H1 (cell line): Measurements from ENCODE around the gene THADA. TPM values are rescaled to one million over a fixed set of nuclear protein-coding genes. Genes with fewer than 3 reads are reported as not detected.

Experiments used
- CTCF ChIA-PET: fragments of 300-600 bp; sonication (Branson Sonifier 250); formaldehyde crosslinking; loops from one replicate; lab custom pipeline; 2021; ENCODE audit not compliant: partially characterized antibody; lab: Charles Lee
- POLR2A ChIA-PET: fragments of 300-600 bp; sonication (Branson Sonifier 250); formaldehyde crosslinking; loops from one replicate; lab custom pipeline; 2021; ENCODE audit warnings: inconsistent platforms; ENCODE audit not compliant: partially characterized antibody; lab: Charles Lee
- DNase-seq, 2 experiments: peaks; one replicate each; pipeline versions ENCODE4 v3.0.0 to v3.0.0-alpha.2; 2010 to 2022; ENCODE audit warnings: low spot score in 2 of 2, low read depth in 1 of 2, mixed read lengths in 1 of 2
- FAIRE-seq: peaks from 2 replicates; lab custom pipeline; 2011; peaks lifted over from hg19 to GRCh38; lab: Jason Lieb, UNC
- H2AFZ ChIP-seq: 2 replicates; pipeline ENCODE4 v1.8.1; 2012; ENCODE audit warnings: low read length, inconsistent platforms
- H2AK5ac ChIP-seq: 2 replicates; pipeline ENCODE4 v1.6.1; 2013; ENCODE audit warnings: low read depth, low read length
- H2BK120ac ChIP-seq: replicated peaks from 2 replicates; pipeline ENCODE3; 2013; ENCODE audit warnings: low read depth, low read length, inconsistent platforms
- H2BK12ac ChIP-seq: 2 replicates; pipeline ENCODE4 v1.6.1; 2013; ENCODE audit warnings: low read depth, low read length
- H2BK15ac ChIP-seq: 2 replicates; pipeline ENCODE4 v1.6.1; 2013; ENCODE audit warnings: low read length
- H2BK20ac ChIP-seq: 2 replicates; pipeline ENCODE4 v1.6.1; 2013; ENCODE audit warnings: low read length
- H2BK5ac ChIP-seq: 2 replicates; pipeline ENCODE4 v1.6.1; 2013; ENCODE audit warnings: low read depth, low read length
- H3K14ac ChIP-seq: 2 replicates; pipeline ENCODE4 v1.6.1; 2013; ENCODE audit warnings: inconsistent platforms; ENCODE audit not compliant: insufficient read length
- H3K18ac ChIP-seq: 2 replicates; pipeline ENCODE4 v1.6.1; 2013; ENCODE audit warnings: low read length; ENCODE audit errors: extremely low read depth
- H3K23ac ChIP-seq: 2 replicates; pipeline ENCODE4 v1.6.1; 2013; ENCODE audit warnings: inconsistent platforms; ENCODE audit not compliant: insufficient read length
- H3K23me2 ChIP-seq: 2 replicates; pipeline ENCODE4 v1.6.1; 2013; ENCODE audit warnings: low read depth, low read length
- H3K27ac ChIP-seq: 2 replicates; pipeline ENCODE4 v1.6.1; 2011; ENCODE audit warnings: low read depth, low read length, inconsistent platforms
- H3K27me3 ChIP-seq, 4 experiments: replicated peaks in 1 of 4; 1 replicate in 1 of 4; 2 replicates in 3 of 4; pipeline versions ENCODE4 v1.6.1 to v1.8.1; 2011 to 2013; ENCODE audit warnings: low read length in 3 of 4, mild to moderate bottlenecking in 3 of 4, inconsistent platforms in 2 of 4, mixed read lengths in 2 of 4, moderate library complexity in 1 of 4; ENCODE audit not compliant: control insufficient read depth in 3 of 4, insufficient read depth in 3 of 4; ENCODE audit errors: extremely low read depth in 1 of 4
- H3K36me3 ChIP-seq, 4 experiments: 2 replicates each; pipeline versions ENCODE4 v1.6.1 to v1.8.1; 2011 to 2013; ENCODE audit warnings: mild to moderate bottlenecking in 4 of 4, low read length in 3 of 4, moderate library complexity in 2 of 4, control low read depth in 1 of 4, inconsistent platforms in 1 of 4; ENCODE audit not compliant: insufficient read depth in 4 of 4, control insufficient read depth in 2 of 4
- H3K4ac ChIP-seq: replicated peaks from 2 replicates; pipeline ENCODE3; 2013; ENCODE audit warnings: low read length, low read depth, mixed read lengths, inconsistent platforms; ENCODE audit not compliant: insufficient read length
- H3K4me1 ChIP-seq, 4 experiments: replicated peaks in 1 of 4; 1 replicate in 1 of 4; 2 replicates in 3 of 4; pipeline versions ENCODE4 v1.6.1 to v1.8.1; 2011 to 2013; ENCODE audit warnings: low read length in 3 of 4, inconsistent platforms in 2 of 4, mixed read lengths in 1 of 4; ENCODE audit not compliant: insufficient read depth in 4 of 4, control insufficient read depth in 3 of 4
- H3K4me2 ChIP-seq, 2 experiments: 2 replicates each; pipeline versions ENCODE4 v1.6.1 to v1.8.1; 2011 to 2013; ENCODE audit warnings: low read depth in 2 of 2, low read length in 2 of 2, control low read depth in 1 of 2, inconsistent platforms in 1 of 2, mild to moderate bottlenecking in 1 of 2; ENCODE audit not compliant: insufficient read depth in 1 of 2
- H3K4me3 ChIP-seq, 4 experiments: fragments of 200-600, 300-600 bp in 1 of 4; sonication (generic), shearing (Covaris generic), sonication (Bioruptor Twin) in 1 of 4; 2 replicates each; pipeline versions ENCODE4 v1.5.1 to v1.8.1; 2011 to 2016; ENCODE audit warnings: low read length in 4 of 4, low read depth in 3 of 4, control low read depth in 2 of 4, inconsistent platforms in 2 of 4, mild to moderate bottlenecking in 2 of 4, mixed read lengths in 1 of 4, moderate library complexity in 1 of 4; ENCODE audit not compliant: insufficient read depth in 2 of 4; ENCODE audit errors: extremely low read depth in 1 of 4
- H3K56ac ChIP-seq: replicated peaks from 2 replicates; pipeline ENCODE3; 2013; ENCODE audit warnings: low read depth, mild to moderate bottlenecking, mixed read lengths, low read length, inconsistent platforms; ENCODE audit not compliant: insufficient read length
- H3K79me1 ChIP-seq: 2 replicates; pipeline ENCODE4 v1.6.1; 2013; ENCODE audit warnings: low read depth, low read length, control low read depth
- H3K79me2 ChIP-seq, 2 experiments: 2 replicates each; pipeline versions ENCODE4 v1.6.1 to v1.8.1; 2012 to 2013; ENCODE audit warnings: low read length in 2 of 2, mild to moderate bottlenecking in 2 of 2, inconsistent platforms in 1 of 2; ENCODE audit not compliant: insufficient read depth in 2 of 2, control insufficient read depth in 1 of 2
- H3K9ac ChIP-seq, 4 experiments: replicated peaks in 1 of 4; 1 replicate in 1 of 4; 2 replicates in 3 of 4; pipeline versions ENCODE4 v1.6.1 to v1.8.1; 2011 to 2013; ENCODE audit warnings: low read depth in 3 of 4, low read length in 3 of 4, control low read depth in 2 of 4, mild to moderate bottlenecking in 2 of 4, moderate library complexity in 2 of 4, inconsistent platforms in 1 of 4; ENCODE audit errors: extremely low read depth in 1 of 4
- H3K9me3 ChIP-seq, 2 experiments: 2 replicates each; pipeline versions ENCODE4 v1.6.1 to v1.8.1; 2012 to 2013; ENCODE audit warnings: mild to moderate bottlenecking in 2 of 2, moderate library complexity in 2 of 2, control low read depth in 1 of 2, inconsistent platforms in 1 of 2, low read depth in 1 of 2, low read length in 1 of 2, mixed read lengths in 1 of 2; ENCODE audit not compliant: insufficient read depth in 2 of 2
- H4K20me1 ChIP-seq, 2 experiments: replicated peaks in 1 of 2; 2 replicates each; pipeline versions ENCODE3 to v1.8.1; 2011 to 2013; ENCODE audit warnings: inconsistent platforms in 2 of 2, low read length in 2 of 2, mild to moderate bottlenecking in 1 of 2; ENCODE audit not compliant: insufficient read depth in 2 of 2, control insufficient read depth in 1 of 2
- H4K5ac ChIP-seq: 2 replicates; pipeline ENCODE4 v1.6.1; 2013; ENCODE audit warnings: low read length, low read depth, mixed read lengths, inconsistent platforms; ENCODE audit not compliant: insufficient read length
- H4K8ac ChIP-seq: 2 replicates; pipeline ENCODE4 v1.8.0; 2013; ENCODE audit warnings: mild to moderate bottlenecking, moderate library complexity, low read length, inconsistent platforms; ENCODE audit not compliant: insufficient read depth; ENCODE audit errors: extremely low read depth
- H4K91ac ChIP-seq: replicated peaks from 2 replicates; pipeline ENCODE3; 2013; ENCODE audit warnings: low read length, mixed read lengths, inconsistent platforms; ENCODE audit not compliant: insufficient read length
- GABPA ChIP-seq: IDR thresholded peaks from 2 replicates; pipeline ENCODE4 v1.6.1; 2011; ENCODE audit warnings: mild to moderate bottlenecking, low read length, moderate library complexity, borderline replicate concordance; ENCODE audit not compliant: insufficient read depth
- PHF8 ChIP-seq: fragments of 200-600 bp; sonication (generic); conservative IDR thresholded peaks from 2 replicates; pipeline ENCODE4 v1.7.1; 2012; ENCODE audit warnings: low read depth, mild to moderate bottlenecking, inconsistent platforms, low read length, moderate library complexity
- RAD21 ChIP-seq, 2 experiments: IDR thresholded peaks in 1 of 2; conservative IDR thresholded peaks in 1 of 2; 2 replicates each; pipeline ENCODE4 v1.6.1; 2011; ENCODE audit warnings: low read depth in 2 of 2, low read length in 2 of 2, improper control_type of control experiment in 1 of 2, inconsistent platforms in 1 of 2, mild to moderate bottlenecking in 1 of 2, moderate library complexity in 1 of 2
- TAF1 ChIP-seq: IDR thresholded peaks from 2 replicates; pipeline ENCODE4 v1.6.1; 2011; ENCODE audit warnings: mild to moderate bottlenecking, low read depth, low read length
- TAF7 ChIP-seq: optimal IDR thresholded peaks from 2 replicates; pipeline ENCODE3; 2011; ENCODE audit warnings: low read depth, mild to moderate bottlenecking, inconsistent platforms, low read length, moderate library complexity, borderline replicate concordance
- WGBS, 2 experiments: shearing (Covaris generic) in 1 of 2; methylation state at CpG; one replicate each; pipeline versions ENCODE4 v1.1.6 to v1.1.7; 2013 to 2015; ENCODE audit warnings: low lambda C conversion rate in 2 of 2, mixed read lengths in 2 of 2, inconsistent platforms in 1 of 2, low coverage in 1 of 2, missing lambda C conversion rate in 1 of 2; ENCODE audit not compliant: insufficient replicate concordance in 2 of 2, insufficient coverage in 1 of 2, insufficient read length in 1 of 2; ENCODE audit errors: extremely low coverage in 1 of 2, missing lambda C conversion rate in 1 of 2; 5-methylcytosine and 5-hydroxymethylcytosine counted together
- polyA plus RNA-seq, 7 experiments: library from polyadenylated mRNA; depleted of rRNA in 3 of 7; stranded (reverse) in 5 of 7; unstranded in 2 of 7; fragments of >200 nt in 5 of 7; fragments of 200-250 nt in 2 of 7; gene quantifications; 1 replicate in 5 of 7; 2 replicates in 1 of 7; 4 replicates in 1 of 7; pipeline versions ENCODE4 v1.2.1 to v1.2.3, GENCODE V29; 2011 to 2013; ENCODE audit warnings: missing spikeins in 2 of 7, mixed read lengths in 2 of 7
- total RNA-seq: library from RNA; stranded (reverse); fragmentation: NEBNext Ultra II Directional; extraction: Animal tissue kit (Norgen Biotek cat#: 25700); gene quantifications from 2 replicates; pipeline ENCODE4 v1.2.1, GENCODE V29; 2021

The THADA gene
- total and polyA plus RNA-seq, 2 of the 8 experiments (the other 6 are each of a cell fraction or from before 2014, with no cell fraction given) = 22.4 to 26.8 TPM

- H3K27ac ChIP-seq = no peak overlapping the region
These were observed 409.0 kb downstream of the THADA start for GRCh38 chr2:43186679-43187374.

More at GRCh38 chr2:43186679-43187374, 409.0 kb downstream of the THADA start:
- H3K27me3 ChIP-seq = no peaks in the 10 kb centered on the region
- H2BK120ac ChIP-seq = peak overlapping the region; percentile 50
- peaks cover 0 to 23% (median 6%) of the 10 kb centered on the region in 4 experiments; a peak in 5 of 7 replicates for H3K4me1 ChIP-seq
- H2BK12ac ChIP-seq = peak overlapping the region; percentile 75; the same call in 1 of the 2 replicates
- H2AFZ ChIP-seq = no peak overlapping the region
- peak overlapping the region; percentile 19 for H4K8ac ChIP-seq
- TF ChIP-seq TAF7 = no peak
- TF ChIP-seq TAF1 = no peak
- TF ChIP-seq RAD21 (IDR thresholded peaks at IDR 0.05 in 1 of 2, conservative IDR thresholded peaks at IDR 0.05 in 1 of 2; ENCODE audit: low read depth in 2 of 2, low read length in 2 of 2) = no peak
- no peak for TF ChIP-seq PHF8
- 0 out of 2 replicates have a peak, but pooled peaks have one; percentile 33 for TF ChIP-seq GABPA
- TF ChIP-seq, all 59 proteins: peak for 1
- peak overlapping the region; percentile 84 for H3K4ac ChIP-seq
- H2BK15ac ChIP-seq = peak overlapping the region; percentile 81; the same call in 1 of the 2 replicates
- no peaks in the 10 kb centered on the region for H4K20me1 ChIP-seq
- DNase-seq (no peak), FAIRE-seq (no peak)
- peak overlapping the region; percentile 79; the same call in 1 of the 2 replicates for H2BK5ac ChIP-seq
- peak overlapping the region; percentile 97; the same call in 1 of the 2 replicates for H2BK20ac ChIP-seq
- H4K5ac ChIP-seq = no peak overlapping the region
- no peak overlapping the region; a peak in 2 of 7 replicates for H3K9ac ChIP-seq
- H3K4me2 ChIP-seq = no peak overlapping the region
- peak overlapping the region; percentile 93 for H4K91ac ChIP-seq
- H2AK5ac ChIP-seq = no peak overlapping the region
- H3K79me2 ChIP-seq = no peaks in the 10 kb centered on the region
- WGBS, 2 experiments = 49% methylated on average over 9 of the region's 12 CpGs; no CpG with 5 or more reads in 1 of the 2 experiments
- peak overlapping the region; percentile 91 for H3K18ac ChIP-seq
- H3K4me3 ChIP-seq = no peak overlapping the region
- H3K9me3 ChIP-seq = no peaks in the 10 kb centered on the region
- POLR2A ChIA-PET = interaction anchor here (0.7 to 2.8 kb wide), 5 partner anchors 8 to 38 kb away, joined by 3 to 12 read pairs (median 3); no protein-coding TSS in a partner anchor
- CTCF ChIA-PET = interaction anchor here (0.7 to 2.5 kb wide), 7 partner anchors 12 to 63 kb away, joined by 3 to 16 read pairs (median 4); no protein-coding TSS in a partner anchor
- no peak overlapping the region for H3K56ac ChIP-seq
- H3K23ac ChIP-seq = no peak overlapping the region
- H3K23me2 ChIP-seq = no peaks in the 10 kb centered on the region
- no peak overlapping the region for H3K14ac ChIP-seq
- H3K36me3 ChIP-seq = no peaks in the 10 kb centered on the region
- H3K79me1 ChIP-seq = no peaks in the 10 kb centered on the region
